CD4-positive, alpha-beta T cell treated with Interferon gamma for 1 hour (primary cell): Measurements from ENCODE around the gene QDPR.

ENCODE experiments used
- DNase-seq: peaks from one replicate; pipeline ENCODE4 v3.0.0-alpha.2; 2020

QDPR gene

DNA sequence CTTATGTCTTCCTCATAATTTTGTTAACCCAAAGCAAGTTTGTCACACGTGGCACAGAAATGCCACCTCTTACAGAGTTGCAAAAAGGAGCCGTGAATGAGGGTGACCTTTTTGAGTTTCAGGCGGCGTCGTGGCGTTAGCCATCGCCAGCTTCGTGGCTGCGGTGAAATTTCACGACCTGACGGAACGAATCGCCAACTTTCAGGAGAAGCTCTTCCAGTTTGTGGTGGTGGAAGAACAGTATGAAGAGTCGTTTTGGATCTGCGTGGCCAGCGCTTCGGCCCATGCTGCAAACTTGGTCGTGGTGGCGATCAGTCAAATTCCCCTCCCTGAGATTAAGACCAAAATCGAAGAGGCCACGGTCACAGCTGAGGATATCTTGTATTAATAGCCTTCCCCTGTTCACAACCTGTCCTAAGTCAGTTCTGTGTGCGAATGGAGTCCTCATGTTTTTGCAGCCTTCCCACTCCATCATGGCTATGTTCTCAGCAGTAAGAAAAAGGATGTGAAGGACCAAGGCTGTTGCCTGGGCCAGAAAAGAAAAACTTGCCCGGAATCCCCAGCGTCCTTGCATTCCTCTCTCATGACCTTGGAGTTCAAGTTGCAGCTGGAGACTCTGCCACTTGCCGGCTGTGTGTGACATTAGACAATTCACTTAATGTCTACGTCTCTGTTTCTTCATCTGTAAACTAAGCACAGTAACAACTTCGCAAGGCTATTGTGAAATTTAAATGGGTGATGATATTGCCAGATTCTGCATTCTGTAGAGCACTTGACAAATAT lies 15.0 kb upstream of the QDPR start:
- DNase-seq, result no peak

DNA sequence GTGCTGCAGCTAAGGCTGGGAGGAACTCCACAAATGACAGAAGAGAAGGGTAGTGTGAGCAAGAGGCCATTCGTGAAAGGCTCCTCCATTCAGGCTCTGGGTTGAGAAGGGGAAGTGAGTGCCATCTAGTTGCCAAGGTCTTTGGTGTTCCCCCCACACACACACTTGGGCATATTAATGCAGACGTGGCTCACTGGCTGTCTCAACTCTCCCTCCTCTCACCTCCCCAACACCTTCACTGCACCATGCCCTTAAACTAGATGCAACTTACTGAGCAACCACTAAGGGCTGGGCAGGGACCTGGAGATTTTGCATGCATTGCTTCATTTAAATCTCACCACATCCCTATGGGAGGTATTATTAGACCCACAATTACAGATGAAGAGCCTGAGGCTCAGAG lies 11.8 kb upstream of the QDPR start:
- DNase-seq, result no peak

DNA sequence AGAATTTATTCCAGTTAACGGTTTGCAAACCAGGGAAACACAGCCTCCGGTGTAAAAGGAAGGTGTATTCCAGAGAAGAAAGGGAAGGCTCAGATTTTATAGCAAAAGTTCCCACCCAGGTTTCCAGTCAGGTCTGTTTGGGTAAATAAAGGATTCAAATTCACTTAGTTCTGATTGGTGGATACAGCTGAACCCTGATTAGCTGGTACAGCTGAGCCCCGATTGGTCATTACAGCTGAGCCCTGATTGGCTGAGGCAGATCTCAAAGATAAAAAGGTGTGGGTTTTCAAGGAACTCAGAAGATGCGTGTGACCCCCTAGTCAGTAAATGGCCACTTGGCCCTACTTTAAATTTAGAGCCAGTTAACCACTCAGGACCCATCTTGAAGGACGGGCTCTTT lies 9.7 kb upstream of the QDPR start:
- DNase-seq, result no peak

DNA sequence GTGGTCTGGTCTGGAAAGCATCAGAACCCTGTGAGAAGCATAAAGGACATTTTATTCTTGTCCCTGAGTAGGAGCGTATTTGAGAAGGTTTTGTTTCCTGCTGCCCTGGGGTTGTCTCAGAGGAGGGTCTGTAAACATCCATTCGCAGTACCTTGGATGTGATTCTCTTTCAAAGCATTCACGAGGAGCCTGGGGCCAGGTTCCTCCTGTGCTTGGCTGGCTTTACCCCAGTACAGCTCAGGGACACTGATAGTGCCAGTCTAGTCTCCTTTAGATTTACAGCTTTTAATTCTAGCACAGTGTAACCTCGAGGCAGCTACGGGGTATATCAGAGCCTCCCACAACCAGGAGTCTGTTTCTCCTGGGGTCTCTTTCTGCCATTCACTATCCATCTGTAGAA lies 5.8 kb upstream of the QDPR start:
- DNase-seq, result no peak

DNA sequence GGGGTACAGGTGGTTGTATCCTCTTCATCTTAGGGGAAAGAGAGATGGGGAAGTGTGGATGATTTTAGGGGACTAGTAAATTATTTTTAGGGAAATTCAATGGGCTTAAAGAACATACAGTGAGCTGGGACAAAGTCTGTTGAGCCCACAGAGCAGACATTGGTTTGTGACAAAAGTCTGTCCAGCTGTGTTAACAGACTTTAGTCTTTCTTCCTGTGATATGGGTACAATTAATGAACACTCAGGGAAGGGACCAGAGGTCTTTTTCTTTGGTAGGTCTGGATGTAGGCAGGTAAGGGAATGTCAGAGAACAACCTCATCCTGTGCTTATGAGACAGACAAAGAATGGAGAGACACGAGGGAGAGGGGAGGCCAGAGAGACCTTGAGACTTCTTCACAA lies 5.1 kb upstream of the QDPR start:
- no peak for DNase-seq

DNA sequence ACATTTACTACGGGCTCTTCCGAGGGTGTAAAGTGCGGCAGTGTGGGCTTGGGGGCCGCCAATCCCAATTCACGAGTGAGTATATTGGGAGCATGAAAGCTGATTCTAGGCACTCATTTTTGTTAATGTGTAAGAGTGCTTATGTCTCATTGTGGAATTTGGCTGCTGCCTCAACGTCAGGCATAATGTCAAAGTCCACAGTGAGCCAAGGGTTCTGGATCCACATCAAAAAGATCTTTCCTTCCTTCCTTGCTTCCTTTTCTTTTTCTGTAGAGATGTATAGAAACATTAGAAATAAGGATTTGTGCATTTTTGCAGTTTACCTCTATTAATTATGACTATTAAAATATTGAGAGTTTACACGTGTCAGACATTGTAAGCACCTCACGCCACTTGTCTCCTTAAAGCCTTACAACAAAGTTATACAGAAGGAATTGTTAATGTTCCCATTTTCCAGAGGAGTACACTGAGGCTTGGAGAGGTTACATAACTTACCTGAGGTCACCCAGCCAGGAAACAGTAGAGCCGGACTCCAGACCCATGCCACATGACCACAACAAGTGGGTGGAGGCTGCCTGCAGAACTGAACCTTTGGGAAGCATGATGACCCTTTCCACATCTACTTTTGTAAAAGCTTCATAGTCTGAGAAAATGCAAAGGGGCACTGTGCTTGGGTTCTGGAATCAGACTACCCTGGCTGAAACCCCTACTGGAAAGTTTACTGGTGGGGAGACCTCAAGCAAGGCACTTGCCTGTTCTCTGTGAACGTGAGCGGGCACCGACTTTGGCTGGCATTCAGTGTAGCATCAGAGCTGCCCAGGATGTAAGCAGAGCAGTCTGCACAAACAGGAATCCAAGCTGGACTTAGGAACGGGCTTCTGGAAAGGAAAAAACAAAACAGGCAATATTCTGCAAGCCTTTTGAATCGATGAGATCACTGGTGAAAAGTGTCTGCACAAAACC lies 3.8 kb upstream of the QDPR start:
- DNase-seq, result no peak

DNA sequence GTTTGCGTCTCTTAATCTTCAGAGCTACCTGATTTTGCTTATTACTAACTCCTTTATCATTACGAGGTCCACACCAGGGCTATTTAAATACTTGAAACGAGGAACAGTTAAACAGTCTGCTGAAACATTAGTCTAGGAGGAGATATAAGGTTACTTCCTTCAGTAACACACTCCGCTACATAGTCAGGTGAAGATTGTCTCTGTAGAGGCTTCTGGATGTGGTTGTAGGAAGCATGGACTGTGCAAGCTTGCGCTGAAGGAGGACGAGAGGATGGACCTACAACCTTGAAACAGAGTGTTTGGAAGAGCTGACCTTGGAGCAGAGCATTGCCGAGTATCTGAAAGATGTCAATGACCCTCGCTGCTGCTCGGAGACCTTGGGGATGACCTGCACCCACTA lies 3.0 kb upstream of the QDPR start, which contains the start of gene CLRN2:
CLRN2 (plus strand) TSS at position 301 of the 400 bp plus-strand sequence. CDS start 102 bp downstream, outside the sequence.
- DNase-seq, result no peak

DNA sequence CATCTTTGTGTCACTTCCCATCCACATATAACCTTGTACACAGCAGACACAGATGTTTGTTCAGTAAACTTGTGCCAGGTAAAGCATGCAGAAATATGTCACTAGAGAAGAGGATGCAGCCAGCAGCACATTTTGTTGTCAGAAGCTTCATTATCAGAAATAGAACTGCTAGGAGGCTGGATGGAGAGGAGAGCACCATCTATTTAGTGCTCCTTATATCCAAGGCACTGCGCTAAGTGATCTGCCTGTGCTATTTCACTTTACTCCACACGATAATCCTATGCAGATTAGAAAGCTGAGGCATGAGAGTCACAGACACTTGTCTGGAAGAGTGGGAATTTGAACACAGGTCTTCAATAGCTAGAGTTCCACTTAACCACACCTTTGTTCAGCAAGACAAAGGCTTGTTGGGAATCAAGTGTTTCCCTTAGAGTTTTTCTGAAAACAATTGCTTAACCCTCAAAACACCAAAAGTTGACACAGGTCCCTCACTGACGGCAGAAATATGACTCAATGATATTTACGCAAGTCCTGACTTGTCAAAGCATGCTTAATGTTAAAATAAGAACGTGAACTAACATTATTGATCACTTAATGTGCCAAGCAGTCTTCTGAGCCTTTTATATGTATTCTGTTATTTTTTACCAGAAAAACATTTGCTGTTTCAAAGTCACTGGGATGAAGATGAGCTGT lies 1.2 kb upstream of the QDPR start:
- no peak for DNase-seq

DNA sequence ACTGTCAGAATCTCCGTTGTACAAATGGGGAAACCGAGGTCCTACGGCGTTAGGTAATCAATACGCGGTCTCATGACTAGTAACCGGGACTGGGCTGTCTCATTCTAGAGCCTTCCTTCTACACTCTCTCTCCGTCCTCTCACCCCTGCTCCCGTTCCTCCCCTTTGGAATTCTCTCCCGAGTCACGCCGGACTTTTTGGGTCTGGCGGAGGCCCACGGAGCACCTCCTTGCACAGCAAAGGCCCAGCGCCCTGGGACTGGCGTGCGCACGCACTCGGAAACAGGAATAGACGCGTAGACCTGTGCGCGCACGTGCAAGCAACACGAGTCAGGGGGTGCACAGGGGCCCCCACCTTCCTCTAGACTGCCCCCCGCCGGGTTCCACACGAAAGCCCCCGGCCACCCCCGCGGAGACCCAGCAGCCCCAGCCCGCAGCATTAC lies 361 bp downstream of the QDPR start:
- no peak for DNase-seq

DNA sequence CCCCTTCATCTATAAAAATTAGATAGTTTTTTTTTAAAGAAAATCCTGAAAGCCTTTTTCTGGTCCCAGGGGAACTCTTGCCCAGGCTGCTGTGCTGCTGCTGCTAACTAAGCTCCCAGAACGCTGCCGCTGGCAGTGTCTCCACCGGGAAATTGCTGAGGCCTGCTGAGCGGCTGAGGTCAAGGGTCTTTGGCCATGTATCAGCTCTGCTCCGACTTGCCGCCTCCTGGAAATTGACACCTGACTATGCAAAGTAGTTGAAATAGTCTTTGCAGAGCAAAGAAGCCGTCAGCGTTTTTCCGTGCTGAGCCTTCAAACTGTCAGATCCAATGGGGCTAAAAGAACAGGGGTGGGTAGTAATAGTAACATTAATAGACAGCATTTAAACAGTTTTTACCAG lies 839 bp downstream of the QDPR start:
- no peak for DNase-seq

DNA sequence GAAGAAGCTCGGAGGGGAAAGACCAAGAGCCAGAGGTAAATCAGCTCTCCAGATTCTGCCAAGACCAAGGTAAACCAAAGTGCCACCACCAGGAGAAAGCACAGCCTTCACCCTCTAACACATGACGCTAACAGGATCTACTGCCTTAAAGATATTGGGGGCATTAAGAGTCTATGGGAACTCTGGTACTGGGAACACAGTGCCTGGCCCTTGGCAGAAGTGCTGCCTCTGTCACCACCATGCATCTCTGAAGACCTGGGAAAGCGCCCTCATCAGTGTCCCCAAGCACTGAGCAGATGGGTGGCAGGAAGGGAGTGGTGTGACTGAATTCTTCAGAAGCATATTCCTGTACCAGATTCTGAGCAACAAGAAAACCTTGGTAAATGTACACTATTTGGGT lies 1.3 kb downstream of the QDPR start:
- DNase-seq, result no peak

DNA sequence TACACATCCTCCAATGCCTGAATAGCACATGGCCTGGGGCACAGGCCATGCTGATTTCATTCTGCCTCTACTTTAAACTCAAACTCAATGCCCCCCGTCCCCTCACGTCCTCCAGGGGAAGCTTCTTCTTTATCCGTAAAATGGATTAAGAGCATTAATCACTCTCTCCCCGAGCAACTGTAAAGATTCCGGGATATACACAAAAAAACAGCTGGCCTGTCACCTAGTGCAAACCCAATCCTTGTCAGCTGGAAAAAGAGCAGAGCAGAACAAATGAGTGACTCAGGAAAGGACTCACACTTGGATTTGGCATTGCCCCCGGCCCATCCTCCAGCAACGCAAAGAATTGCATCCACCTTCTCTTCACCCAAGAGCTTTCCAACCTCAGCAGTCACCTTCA lies 7.8 kb downstream of the QDPR start:
- no peak for DNase-seq

DNA sequence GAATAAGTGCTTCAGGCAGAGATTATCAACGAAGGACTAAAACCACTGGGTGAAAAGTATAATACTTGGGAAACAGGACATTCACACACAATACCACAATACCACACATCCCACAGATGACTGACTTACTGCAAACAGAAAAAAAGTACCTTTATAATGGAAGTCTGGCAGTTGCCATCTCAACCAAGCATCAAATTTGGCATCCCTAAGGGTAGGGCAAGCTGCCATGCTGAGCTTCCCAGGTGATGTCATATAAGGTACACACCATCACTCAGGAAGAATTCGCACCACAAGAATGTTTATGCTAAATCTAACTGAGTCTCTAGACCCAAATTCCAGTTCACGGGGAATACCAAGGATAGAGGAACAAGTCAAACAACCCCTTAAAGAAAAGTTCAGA lies 9.1 kb downstream of the QDPR start:
- no peak for DNase-seq

DNA sequence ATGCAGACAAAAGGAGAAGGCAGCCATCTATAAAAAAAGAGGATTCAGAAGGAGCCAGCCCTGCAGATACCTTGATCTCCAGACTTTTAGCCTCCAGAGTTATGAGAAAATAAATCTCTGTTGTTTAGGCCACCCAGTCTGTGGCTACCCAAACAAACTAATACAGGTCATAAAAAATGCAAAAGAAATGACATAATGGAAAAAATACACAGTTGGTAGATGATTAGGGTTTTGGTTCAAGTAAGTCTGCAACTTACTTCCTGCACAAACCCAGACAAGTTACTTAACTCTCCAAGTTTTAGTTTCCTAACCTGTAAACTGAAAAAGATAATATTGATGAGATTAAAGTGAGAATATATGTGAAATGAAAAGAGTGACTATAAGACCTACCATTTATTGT lies 11.3 kb downstream of the QDPR start:
- no peak for DNase-seq

DNA sequence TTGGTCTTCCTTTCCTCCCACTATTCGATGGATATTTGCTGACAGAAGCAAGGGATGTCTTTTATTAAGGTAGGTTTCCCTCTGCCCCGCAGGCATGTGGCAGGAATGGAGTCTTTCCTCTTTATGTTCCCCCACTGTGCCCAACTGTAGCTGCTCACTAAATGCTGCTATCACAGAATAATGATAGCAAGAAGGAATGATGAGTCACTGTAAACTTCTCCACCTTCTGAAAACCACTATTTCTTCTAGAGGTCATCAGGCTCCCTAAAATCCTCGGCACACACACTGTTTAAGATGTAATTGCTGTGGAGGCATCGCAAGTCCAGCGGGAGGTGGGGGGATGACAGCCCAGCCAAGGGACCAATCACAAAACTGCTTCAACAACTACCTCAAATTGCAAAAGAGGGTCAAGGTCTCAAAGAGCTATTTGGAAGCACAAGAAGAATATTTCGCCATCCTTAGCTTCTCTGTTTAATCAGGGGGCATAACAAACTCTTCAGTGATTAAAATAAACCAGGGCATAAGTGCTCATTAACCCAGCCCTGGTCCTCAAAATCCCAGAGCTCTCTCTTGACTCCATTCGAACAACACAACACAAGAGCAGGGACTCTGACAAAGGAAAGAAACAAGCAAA lies 13.9 kb downstream of the QDPR start:
- DNase-seq, result no peak

DNA sequence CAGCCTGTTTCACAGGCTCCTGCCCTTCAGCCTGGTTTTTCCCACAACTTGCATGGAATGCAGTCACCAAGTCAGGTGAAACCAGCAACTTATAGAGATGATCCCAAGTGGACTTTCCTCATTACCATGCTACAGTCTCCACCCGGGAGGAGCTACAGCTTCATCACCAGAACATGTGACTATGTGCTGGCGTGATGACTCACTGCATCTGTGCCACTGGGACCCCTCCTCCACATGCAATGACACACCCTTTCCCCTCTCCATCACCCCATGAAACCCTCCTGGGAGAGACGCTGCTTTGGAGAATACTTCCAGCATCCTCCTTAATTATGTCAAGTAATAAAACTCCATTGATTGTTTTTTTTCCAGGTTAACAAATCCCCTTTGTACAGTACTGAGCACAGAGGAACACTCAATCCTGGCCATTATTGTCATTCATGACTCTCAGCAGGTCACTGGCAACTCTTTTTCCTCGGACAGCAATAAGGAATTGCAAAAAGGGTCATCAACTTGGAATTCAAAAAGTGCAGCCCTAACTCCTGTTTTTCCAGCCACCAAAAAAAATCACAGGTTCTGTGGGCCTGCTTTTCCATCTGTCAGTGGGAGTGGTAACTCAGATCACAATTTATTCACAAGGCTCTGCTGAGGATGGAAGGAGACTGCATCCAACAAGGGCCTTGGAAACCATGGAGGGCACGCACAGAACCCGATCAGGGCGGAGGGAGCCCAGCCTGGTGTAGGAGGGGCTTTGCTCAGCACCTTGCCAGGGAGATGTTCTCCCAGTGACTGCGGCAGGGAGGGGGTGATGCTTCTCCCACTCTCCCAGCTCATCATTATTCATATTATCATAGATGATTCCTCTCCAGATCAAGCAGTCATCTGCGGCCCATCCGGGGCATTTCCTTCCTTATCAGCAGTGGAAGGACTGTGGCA lies 17.4 kb downstream of the QDPR start:
- no peak for DNase-seq

DNA sequence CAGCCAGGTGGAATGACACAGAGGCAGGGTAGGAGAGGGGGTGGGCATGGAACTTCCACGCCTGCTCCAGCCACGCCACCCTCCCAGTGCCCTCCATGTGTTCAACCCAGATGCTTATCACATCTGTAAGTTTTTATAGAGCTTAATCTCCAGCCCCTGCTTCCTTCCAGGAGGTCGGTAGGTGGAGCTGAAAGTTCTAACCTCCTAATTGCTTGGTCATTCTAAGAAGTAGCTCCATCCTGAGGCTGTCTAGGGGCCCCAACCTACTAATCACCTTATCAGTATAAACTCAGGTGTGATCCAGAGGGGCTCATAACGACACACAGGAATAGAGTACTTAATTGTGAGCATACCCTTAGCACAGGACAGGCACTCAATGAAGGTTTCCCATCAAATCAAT lies 18.3 kb downstream of the QDPR start:
- no peak for DNase-seq

DNA sequence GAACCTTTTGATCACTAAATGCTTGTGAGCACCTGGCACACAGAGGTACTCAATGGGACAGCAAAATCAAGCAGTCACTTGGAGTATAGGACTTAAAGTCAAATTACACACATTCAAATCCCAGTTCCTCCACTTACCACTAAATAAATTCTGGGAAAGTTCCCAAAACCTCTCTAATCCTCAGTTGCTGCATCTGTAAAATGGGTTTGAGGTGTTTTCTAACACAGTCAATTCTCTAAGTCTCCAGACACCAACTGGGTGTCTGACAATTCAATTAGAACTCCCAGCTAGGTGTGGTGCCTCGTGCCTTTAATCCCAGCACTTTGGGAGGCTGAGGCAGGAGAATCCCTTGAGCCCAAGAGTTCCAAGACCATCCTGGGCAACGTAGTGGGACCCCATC lies 19.0 kb downstream of the QDPR start:
- no peak for DNase-seq

DNA sequence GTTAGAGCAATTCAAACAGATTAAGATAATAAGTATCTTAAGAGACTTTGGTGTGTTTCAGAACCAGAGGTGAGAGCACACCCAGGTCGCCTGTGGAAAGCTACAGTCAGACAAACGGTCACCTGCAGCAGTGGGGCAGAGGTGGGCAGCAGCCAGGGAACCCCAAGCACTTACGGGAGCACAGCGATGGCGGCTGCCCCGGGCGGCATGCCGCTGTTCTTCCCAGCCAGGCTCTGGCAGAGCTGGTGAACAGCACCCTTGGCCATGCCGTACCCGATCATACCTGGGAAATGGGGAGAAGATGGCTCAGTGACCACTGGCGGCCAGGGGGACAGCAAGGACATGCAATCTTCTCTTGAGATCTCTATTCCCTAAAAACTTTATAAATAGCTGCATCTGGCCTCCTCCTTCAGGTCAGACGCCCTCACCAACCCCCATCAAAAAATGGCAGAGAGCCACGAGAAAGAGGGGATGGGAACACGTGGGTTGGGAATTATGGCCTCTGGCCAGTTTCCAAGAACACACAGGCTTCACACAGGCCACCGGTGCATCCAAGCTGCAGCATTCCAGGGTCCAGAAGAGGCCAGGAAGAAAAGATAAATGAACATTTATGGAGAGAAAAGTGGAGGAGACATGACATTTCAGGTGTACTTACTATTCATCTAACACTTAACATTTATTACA lies 19.7 kb downstream of the QDPR start:
- no peak for DNase-seq

DNA sequence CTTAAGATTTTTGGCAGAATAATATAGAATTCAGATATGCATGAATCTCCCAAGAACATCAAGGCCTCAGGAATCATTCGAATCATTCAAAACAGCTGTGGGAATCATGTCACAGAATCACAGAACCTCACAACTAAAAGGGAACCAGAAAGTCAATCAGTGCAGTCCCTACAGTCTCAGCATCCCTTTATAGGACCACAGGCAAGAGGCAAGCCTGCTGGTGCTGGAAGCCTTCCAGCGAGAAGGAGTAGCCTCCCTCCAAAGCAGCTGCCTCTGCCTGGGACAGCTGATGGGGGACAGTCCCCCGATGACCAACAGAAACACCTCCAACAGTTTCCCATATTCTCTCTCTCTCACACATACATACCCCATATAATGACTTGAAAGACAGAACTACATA lies 20.7 kb downstream of the QDPR start:
- no peak for DNase-seq

DNA sequence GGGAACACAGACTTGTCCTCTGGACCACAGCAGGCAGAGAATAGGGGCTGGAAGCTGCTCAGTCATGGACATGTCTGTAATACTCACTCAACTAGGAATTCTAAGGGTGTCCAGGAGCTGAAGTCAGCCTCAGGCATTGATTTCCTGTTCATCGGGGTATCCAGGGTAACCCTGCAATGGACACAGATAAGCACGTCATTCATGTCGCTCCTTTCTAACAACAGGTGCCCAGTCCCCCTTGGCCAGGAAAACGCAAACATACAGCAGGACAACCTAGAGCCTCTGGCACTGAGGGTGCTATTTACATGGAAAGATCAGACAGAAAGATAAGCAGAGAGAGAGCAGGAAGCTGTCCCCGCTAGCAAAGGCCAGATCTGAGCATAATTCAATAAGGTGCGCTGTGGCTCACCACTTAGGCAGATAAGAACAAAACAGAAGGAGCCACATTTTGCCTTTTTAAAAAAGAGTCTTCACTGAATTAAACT lies 21.3 kb downstream of the QDPR start:
- DNase-seq, result no peak
